GM18502 (cell line): ENCODE measurements around the gene BBS9.
"Not testable (repeated sequence)": the region's sequence is repeated elsewhere in the genome, so short reads cannot be mapped to it uniquely, and the experiment has no call there.

Source experiments
- ATAC-seq: cut with Tn5 transposase; IDR thresholded peaks from one replicate; pipeline ENCODE4 v1.9.1; 2021; ENCODE audit warnings: mild to moderate bottlenecking; ENCODE audit not compliant: unreplicated experiment, poor library complexity

Gene BBS9

DNA sequence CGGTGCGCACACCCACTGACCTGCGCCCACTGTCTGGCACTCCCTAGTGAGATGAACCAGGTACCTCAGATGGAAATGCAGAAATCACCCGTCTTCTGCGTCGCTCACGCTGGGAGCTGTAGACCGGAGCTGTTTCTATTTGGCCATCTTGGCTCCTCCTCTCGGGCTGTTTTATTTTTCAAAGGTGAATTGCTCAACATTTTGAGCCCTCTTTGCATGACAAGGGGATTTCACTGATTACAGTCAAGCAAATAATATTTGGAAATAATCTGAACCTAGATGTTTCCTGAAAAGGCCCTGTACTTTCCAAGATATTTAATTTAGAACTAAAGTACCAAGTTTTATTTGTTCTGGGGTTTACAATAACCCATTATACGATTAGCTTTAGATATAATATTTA is 398.2 kb downstream of the BBS9 start:
- ATAC-seq = not testable (repeated sequence)

DNA sequence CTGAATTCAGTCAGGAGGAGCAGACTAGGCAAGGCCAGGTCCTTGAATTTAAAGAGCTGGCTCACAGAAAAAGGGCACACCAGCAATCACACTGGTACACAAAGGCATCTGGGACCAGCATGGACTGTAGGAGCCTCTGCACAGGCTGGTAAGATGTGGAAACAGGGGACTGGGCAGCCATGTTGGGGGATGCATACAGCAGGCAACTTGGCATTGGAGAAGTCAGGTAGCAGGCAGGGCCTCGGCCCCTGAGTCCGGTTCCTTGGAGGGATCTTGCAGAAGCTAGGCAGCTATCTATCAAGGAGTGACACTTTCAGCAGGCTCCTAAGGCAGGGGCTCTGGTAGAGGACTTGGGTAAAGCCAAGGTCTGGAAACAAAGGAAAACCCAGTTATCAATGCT is 399.7 kb downstream of the BBS9 start:
- ATAC-seq = no peak

DNA sequence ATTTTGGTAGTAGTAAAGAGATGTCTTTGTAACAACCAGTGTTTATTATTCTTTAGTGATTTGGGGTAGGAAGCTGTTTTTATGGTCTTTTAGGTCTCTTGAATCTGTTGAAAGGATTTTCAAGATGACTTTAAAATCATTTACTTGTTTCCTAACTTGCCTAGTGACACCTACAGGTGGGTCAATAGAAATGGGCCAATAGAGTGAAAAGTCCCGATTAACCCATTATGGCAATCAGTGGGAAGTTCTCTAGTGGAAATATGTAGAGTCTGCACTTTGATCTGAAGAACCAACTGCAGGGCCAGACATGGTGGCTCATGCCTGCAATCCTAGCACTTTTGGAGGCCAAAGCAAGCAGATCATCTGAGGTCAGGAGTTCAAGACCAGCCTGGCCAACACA is 401.3 kb downstream of the BBS9 start:
- ATAC-seq = no peak

DNA sequence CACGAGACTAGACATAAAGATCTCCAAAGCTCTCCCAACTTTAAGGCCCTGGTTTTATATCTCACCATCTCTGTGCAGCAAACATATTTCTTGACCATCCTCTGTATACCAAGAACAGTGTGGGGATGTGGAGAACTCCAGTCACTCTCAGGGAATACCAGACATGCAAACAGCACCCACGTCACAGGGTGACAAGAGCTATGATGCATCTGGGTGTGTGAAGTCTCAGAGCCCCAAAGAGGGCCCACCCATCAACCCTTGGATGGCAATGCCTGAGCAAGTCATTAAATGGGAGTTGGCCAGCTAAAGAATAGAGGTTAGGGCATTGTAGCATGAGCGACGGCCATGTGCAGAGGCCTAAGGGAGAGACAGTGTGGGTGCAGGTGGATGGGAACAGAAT is 402.5 kb downstream of the BBS9 start:
- ATAC-seq = no peak

DNA sequence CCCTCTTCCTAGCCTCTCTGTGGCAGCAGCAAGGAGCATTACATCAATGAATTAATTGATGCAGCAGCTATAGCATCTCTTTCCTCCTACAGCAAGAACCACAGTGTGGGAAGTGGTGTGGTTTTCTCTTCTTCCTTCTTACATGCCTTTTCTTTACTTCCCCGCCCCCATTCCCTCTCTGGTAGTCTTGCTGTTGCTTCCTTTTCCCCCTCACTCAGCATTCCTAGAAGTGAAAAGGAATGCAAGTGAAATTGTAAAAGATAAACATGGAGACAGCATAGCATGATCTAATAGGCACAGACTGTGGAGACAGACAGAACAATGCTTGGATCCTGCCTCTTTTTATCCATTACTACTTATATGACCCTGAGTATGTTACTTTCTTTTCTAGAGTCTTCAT is 405.5 kb downstream of the BBS9 start:
- no peak for ATAC-seq

DNA sequence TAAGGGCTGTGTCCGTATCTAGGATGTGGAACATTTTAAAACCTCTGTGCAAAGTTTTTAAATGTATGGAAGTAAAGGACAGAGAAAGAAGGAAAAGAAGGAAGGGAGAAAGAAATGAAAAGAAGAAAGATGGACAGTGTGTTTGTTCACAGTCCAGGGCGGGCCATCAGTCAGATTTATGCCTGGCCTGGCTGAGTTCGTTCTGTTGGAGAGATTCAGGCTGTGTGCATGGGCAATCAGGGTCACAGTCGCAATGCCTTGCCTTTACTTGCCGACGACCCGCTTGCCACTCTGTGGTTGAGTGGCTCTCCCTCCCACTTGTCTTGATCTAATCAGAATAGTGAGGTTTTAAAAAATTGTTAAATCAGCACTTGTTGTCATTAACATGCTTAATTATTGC is 406.6 kb downstream of the BBS9 start:
- ATAC-seq = no peak

DNA sequence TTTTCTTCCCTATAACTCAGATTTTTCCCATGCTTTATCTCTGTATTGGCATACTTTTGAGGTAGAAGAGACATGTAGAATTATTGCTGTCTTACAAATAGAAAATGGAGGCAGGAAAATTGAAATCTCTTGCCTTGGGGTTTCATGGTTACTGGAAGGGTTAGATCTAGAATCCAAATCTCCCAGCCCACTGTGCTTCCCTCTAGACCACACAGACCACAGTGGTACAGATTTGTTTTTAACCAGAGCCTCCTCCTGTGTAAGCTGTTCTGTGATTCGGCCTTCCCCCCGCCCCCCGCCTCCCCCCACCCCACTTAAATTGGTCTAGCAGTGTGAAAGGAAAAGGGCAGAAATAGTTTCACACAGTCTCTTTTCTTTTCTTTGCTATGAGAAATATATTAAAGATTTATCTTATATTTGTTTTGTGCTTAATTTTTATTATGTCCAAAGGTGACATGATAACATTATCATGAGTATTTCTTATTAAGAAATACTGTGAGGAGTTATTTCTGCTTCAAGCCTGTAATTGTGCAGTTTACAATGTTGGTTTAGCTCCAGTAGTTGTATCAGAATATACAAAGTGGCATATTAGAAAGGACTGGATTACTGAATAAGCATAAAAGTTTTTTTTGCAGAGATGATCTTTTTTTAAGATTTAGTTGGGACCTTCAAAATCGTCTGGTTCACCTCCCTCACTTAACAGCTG is 407.2 kb downstream of the BBS9 start:
- ATAC-seq = no peak

DNA sequence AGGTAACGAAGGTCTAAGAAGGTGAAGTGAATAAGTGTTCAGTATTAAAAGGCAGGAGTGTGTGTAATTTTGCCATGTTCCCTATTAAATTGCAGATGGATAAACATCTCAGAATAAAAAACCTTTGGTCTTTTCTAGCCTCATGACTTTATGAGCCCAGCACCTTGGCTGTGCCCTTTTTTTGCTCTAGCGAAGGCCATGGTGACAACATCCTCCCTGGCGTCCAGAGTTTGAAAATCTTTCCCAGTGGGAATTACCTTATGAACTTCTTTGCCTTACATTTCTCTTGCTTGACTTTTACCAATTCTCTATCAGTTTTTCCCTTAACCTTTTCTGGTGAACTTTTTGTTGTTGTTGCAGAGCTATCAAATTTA is 407.7 kb downstream of the BBS9 start:
- no peak for ATAC-seq

DNA sequence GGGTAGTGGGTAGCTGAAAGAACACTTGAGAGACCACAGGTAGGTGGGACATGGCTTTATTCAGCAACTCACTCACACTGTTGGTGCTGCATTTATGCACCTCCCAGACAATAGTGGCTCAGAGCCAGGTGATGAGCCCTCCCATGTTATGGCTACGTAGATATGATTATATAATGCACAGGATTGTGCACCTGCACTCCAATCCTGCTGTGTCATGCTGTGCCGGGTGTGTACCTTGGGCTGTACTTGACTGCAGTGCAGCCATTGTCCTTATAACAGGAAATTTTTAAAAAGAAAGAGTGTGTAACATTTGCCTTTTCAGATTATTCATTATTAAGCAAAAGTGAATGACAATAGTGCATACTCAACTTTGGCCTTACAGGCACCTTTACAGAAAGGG is 409.8 kb downstream of the BBS9 start:
- no peak for ATAC-seq

DNA sequence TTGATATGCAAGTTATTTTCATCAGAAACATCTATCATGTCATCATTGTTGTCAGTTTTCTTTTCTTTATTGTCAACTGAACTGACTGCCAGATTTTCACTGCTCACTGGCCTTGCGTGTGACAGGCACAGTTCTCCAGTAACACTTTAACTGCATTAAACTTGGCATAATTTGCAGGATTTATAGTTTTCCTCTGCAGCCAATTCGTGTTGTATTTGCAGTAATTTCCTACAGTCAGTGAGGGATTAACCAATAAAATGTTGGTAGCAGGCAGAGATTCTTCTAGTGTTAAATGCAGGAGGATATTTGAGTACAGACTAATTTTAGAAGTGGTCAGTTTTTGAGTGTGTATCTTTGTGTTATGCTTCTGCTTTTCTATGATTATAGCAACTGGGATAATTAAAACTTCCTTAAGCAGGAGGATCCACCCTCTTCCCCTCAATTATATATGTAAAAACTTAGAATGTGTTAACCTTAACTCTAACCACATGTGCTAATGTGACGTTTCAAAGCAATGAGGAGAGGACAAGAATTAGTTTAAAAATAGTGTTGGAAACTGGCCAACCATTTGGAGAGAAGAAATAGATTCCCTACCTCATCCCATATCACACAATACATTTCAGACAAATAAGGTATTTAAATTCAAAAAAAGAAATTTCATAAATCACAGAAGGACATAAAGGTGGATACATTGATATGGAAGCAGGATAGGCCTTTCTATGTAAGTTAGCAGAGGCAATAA is 410.5 kb downstream of the BBS9 start:
- ATAC-seq = no peak

DNA sequence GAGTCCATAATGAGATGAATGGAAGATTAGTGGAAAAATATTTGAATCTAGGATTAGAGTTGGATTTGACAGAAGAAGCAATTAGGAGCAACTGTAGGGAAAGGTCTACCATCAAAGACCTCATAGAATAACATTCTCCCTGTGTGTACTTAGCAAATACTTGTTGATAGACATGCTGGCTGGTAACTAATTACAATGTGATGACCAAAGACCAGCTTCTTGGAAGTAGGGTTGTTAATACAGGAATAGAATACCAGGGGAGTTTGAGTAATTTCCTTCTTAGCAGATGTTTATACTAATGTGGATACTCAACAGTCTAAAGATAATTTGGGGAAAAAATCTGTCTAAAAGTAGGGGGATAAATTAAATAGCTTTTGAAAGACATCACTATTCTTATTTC is 418.5 kb downstream of the BBS9 start:
- no peak for ATAC-seq

DNA sequence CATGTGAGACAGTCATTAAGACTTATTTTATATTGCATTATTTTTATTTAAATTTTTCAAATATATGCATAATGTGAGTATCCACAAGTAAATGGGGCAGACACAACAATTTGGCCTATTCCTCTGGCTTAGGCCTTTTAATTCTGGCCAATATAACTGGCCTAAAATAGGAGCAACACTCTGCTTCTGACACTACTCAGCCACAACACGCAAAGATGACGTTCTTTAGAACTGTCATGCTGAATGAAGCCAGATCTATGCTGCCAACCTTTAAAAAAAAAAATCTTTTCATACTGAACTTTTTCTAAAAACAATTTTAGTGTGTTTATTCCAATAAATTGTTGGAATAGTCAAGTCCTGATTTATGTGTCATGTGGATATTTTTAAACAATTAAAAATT is 421.0 kb downstream of the BBS9 start:
- ATAC-seq = no peak

DNA sequence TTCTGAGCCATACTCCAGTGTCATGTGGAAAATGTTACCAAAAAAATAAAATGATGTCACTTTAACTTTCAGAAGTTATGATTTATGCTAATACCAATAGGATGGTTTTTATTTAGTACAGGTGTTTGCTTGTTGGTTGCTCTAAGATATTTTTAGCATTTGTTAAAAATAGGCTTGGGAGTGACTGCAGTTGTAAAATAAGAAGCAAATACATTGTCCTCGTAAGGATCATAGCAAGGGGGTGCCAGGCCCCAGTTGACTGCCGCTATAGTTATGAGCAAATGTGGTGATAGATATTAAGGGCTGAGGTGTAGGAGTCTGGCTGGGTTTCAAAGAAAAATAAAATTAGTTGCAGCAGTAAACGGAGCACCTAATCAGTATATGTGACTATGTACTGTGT is 421.6 kb downstream of the BBS9 start:
- no peak for ATAC-seq

DNA sequence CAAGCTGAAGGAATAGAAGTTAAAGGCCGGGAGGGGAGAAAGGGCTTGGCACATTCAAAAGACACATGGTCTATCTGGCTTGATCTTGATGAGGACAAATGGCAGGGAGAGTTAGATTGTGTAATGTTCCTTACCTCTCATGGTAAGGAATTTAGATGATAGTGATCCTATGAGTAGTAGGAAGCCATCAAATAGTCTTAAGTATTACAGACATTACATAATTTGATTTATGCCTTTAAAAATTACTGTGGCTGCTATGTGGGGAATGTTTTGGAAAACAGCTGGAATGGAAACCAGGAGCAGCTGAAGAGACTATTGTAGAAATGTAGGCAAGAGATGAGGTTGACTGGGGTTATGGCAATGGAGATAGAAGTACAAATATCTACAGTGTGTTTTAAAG is 424.7 kb downstream of the BBS9 start:
- ATAC-seq = no peak

DNA sequence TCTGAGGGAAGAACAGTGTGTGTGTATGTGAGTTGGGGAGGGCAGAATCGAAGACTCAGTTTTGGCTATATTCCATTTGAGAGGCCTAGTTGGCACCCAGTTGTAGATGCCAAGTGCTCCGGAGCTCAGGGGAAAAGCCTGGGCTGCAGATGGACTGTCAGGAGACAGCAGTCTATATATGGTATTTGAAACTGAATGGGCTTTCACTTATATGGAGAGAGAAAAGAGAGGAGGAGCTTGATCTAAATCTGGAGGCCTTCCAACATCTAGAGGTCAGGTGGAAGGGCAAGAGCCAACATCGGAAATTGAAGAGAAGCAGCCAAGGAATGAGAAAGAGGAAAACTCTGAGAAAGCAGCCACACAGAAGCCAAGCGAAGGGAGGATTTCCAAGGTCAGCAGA is 425.2 kb downstream of the BBS9 start:
- ATAC-seq = no peak

DNA sequence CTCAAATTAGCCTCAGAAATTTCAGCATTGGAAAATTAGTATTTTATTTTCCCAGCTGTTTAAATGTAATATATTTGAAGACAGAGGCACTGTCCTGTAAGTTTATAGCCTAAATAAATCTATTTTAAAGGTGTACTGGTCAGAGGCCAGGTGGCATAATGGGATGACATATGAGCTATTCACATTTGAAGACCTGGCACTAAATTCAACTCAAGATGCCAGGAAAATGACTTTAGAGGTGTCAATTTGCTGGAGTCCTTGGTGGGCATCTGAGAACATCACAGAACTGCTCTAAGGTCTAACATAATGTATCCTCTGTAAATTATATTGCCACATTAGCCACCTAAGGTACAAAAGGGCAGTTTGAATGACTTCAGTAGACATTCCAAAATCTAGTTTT is 427.1 kb downstream of the BBS9 start:
- no peak for ATAC-seq

DNA sequence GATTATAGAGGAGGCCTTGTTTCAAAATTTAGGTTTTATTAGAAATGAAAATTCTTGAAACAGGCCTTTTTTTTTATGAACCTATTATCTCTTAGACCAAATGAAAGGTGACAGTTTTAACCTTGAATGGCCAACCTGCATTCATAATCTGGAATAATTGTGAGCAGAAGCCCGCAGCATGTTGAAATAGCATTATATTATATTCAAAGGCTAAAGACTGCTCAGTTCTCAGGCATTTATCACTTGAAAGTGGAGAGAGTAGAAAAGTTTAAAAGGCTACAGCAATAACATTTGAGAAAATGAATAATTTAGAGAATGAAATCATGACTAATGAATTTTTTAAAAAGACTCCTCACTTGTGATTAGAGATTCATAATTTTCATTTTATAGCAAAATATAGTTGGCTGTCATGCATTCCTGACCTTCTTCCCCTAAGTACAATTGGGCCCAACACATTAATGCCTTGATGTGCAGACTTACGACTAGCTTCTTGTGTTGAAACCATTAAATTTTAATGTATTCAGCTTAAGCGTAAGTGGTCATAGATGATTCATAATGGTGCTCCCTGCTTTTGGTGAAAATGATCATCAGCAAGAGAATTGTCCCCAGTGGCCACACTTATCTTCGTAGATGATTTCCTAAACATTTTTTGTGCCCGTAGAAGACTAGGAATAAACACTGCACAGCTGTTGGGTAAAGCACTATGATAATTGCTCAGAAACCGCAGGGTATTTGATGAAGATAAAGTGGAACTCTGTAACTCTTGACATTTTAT is 429.4 kb downstream of the BBS9 start:
- no peak for ATAC-seq

DNA sequence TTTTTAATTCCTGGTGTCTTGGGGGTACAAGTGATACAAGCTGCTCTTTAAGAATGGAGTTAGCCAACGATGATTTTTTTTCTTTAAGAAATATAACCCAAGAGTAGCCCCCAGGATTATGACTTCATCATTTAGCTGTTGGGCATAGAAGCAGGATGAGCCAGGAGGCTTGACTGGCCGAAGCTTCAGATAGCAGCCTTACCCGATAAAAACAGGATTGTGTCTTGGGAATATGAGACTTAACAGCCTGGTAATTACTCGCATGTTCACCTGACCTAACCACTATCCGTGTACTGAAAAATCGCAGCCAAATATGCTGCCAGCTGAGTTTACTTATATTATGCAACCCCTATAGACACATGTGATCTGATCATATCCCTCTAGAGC is 430.0 kb downstream of the BBS9 start:
- no peak for ATAC-seq

DNA sequence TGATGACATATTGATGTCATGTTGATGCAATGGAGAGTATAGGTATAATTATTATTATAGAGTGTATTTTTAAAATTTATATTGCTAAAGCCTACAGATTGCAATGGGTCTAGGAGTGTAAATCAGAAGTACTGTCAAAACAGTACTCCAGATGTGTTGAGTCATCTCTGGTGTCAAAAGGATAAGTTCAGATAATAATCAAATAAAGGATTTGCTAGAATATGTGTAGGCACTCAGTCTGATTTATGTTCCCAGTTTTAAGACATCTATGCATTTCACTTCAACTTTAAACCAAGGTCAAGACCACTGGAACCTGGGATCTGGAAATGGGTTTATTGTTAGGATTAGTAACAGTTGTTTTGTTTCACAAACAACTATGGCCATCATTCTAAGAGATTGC is 433.6 kb downstream of the BBS9 start:
- no peak for ATAC-seq

DNA sequence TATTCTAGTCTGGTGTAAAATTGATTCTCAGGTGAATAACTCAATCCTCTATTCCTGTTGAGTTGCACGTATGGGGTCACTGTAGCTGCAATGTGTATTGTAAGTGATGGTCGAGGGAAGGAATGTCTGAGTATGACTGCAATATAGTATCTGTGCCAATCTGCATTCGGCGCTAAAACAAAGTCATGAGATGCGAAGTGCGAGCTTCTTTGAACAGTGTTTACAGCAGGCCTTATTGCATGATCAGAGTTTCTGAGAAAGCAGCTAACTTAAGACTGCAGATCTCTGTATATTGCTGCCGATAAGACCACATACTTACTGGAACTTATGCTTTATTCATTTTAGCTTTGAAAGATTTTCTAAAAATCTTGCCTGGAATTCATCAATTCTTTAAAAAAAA is 434.3 kb downstream of the BBS9 start:
- ATAC-seq = no peak

DNA sequence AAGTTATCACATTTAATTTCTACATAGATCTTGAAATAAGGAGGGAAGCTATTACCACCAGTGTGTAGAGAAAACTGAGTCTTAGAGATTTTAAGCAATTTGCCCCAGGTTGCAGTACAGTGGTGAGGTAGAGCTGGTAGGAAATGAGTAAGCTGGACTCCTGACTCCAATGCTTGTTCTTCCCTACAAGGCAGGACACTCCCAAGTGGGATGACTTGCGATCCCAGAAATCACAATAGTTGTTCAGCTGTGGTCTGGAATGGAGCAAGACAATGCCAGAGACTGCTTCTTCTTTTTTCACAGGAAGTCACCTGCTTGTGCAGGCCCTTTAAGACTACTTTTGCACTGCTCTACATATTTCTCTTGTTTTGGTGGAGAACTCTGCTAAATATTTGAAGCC is 448.8 kb downstream of the BBS9 start:
- ATAC-seq = no peak
